Measurements from ENCODE around the gene BST1. TPM values are rescaled to one million over a fixed set of nuclear protein-coding genes. Genes with fewer than 3 reads are reported as not detected.

BST1 gene
- total RNA-seq, 1 donor from 2014 or later, result 3.8 TPM

- ATAC-seq (no peak), DNase-seq (ENCODE audit: missing footprints) (no peak)
- intact Hi-C loops (cut with DNase I), result no loop called here
Observed at GRCh38 chr4:15674046-15674445, 28.8 kb upstream of the BST1 start.

GRCh38 chr4:15674926-15675325 lies 27.9 kb upstream of the BST1 start:
- intact Hi-C loops (cut with DNase I), result no loop called here
- DNase-seq (ENCODE audit: missing footprints) (no peak), ATAC-seq (no peak)

- ATAC-seq, result no peak
- no peak for DNase-seq (ENCODE audit: missing footprints)
- intact Hi-C loops (cut with DNase I), result no loop called here
Observed at GRCh38 chr4:15675356-15675755, 27.5 kb upstream of the BST1 start.

GRCh38 chr4:15676039-15676438 lies 26.8 kb upstream of the BST1 start:
- no peak for ATAC-seq
- intact Hi-C loops (cut with DNase I), result no loop called here
- no peak for DNase-seq (ENCODE audit: missing footprints)

GRCh38 chr4:15676899-15677298 lies 26.0 kb upstream of the BST1 start:
- no peak for ATAC-seq

GRCh38 chr4:15677507-15677988 lies 25.3 kb upstream of the BST1 start:
- intact Hi-C loops (cut with DNase I), result no loop called here
- ATAC-seq, result no peak
- DNase-seq (ENCODE audit: missing footprints), result no peak

More at GRCh38 chr4:15676899-15677298, 26.0 kb upstream of the BST1 start:
- intact Hi-C loops (cut with DNase I), result no loop called here
- no peak for DNase-seq (ENCODE audit: missing footprints)

- intact Hi-C loops (cut with DNase I), result loop anchor here (2.0 kb wide), 1 partner anchor 26 kb away; the partner anchor contains the start of gene FBXL5
- no peak for ATAC-seq
- DNase-seq (ENCODE audit: missing footprints), result no peak
Observed at GRCh38 chr4:15681067-15681371, 21.8 kb upstream of the BST1 start.

GRCh38 chr4:15681372-15682241 lies 21.3 kb upstream of the BST1 start, which contains the start of gene FAM200B:
Gene FAM200B, plus strand, starts transcription at chr4:15681827. Its CDS starts 5,151 bp downstream, at chr4:15686978.
- intact Hi-C loops (cut with DNase I), result loop anchor here (2.0 kb wide), 1 partner anchor 27 kb away; the partner anchor contains the start of gene FBXL5
- ATAC-seq (peak; percentile 99), DNase-seq (ENCODE audit: missing footprints) (peak; percentile 100)

GRCh38 chr4:15682242-15683142 lies 20.4 kb upstream of the BST1 start:
- intact Hi-C loops (cut with DNase I), result no loop called here
- ATAC-seq (no peak), DNase-seq (ENCODE audit: missing footprints) (no peak)

GRCh38 chr4:15683143-15683495 lies 19.7 kb upstream of the BST1 start:
- no peak for DNase-seq (ENCODE audit: missing footprints)
- ATAC-seq, result no peak
- intact Hi-C loops (cut with DNase I), result no loop called here

GRCh38 chr4:15684498-15684897 lies 18.4 kb upstream of the BST1 start:
- no peak for DNase-seq (ENCODE audit: missing footprints)
- intact Hi-C loops (cut with DNase I), result no loop called here
- no peak for ATAC-seq

GRCh38 chr4:15688051-15688450 lies 14.8 kb upstream of the BST1 start:
- DNase-seq (ENCODE audit: missing footprints) (no peak), ATAC-seq (no peak)
- intact Hi-C loops (cut with DNase I), result no loop called here

GRCh38 chr4:15689540-15689939 lies 13.3 kb upstream of the BST1 start:
- no peak for DNase-seq (ENCODE audit: missing footprints)
- no peak for ATAC-seq
- intact Hi-C loops (cut with DNase I), result no loop called here

GRCh38 chr4:15690020-15690809 lies 12.7 kb upstream of the BST1 start:
- ATAC-seq, result peak; percentile 77
- no peak for DNase-seq (ENCODE audit: missing footprints)
- intact Hi-C loops (cut with DNase I), result no loop called here

GRCh38 chr4:15691346-15692135 lies 11.3 kb upstream of the BST1 start:
- peak; percentile 23 for ATAC-seq
- intact Hi-C loops (cut with DNase I), result no loop called here
- no peak for DNase-seq (ENCODE audit: missing footprints)

- intact Hi-C loops (cut with DNase I), result no loop called here
- DNase-seq (ENCODE audit: missing footprints) (no peak), ATAC-seq (no peak)
Observed at GRCh38 chr4:15692602-15693001, 10.3 kb upstream of the BST1 start.

GRCh38 chr4:15694431-15694830 lies 8.4 kb upstream of the BST1 start:
- DNase-seq (ENCODE audit: missing footprints) (no peak), ATAC-seq (no peak)
- intact Hi-C loops (cut with DNase I), result no loop called here

GRCh38 chr4:15695240-15695699 lies 7.6 kb upstream of the BST1 start:
- DNase-seq (ENCODE audit: missing footprints) (no peak), ATAC-seq (no peak)
- intact Hi-C loops (cut with DNase I), result no loop called here

All from Right ventricle myocardium inferior (tissue), 1 donor.